Endothelial cell of umbilical vein (primary cell): ENCODE results near the gene SMARCC2. TPM values are rescaled to one million over a fixed set of nuclear protein-coding genes. Genes with fewer than 3 reads are reported as not detected.

Experiments used
- BruUV-seq: library from RNA; stranded (reverse); fragments of 400-500 nt; replicated peaks from 2 replicates; lab custom pipeline; 2021; lab: Mats Ljungman, UMichigan
- CTCF ChIA-PET: fragments of 300-600, 350-600 bp; sonication (Branson Sonifier 250); formaldehyde crosslinking; loops from one replicate; lab custom pipeline; 2021; ENCODE audit warnings: antibody characterized with exemption, inconsistent platforms; lab: Charles Lee
- POLR2A ChIA-PET: fragments of 300-600, 350-600 bp; sonication (Branson Sonifier 250); formaldehyde crosslinking; loops from one replicate; lab custom pipeline; 2021; ENCODE audit warnings: antibody characterized with exemption, inconsistent platforms; lab: Charles Lee
- DNase-seq: peaks from one replicate; pipeline ENCODE4 v3.0.0-alpha.2; 2011; ENCODE audit warnings: low read depth, low spot score
- FAIRE-seq: peaks from 2 replicates; lab custom pipeline; 2011; peaks lifted over from hg19 to GRCh38; lab: Jason Lieb, UNC
- H2AFZ ChIP-seq: 2 replicates; pipeline ENCODE4 v1.6.0; 2012; ENCODE audit warnings: low read depth, low read length, control low read depth, inconsistent platforms
- H3K27ac ChIP-seq: 2 replicates; pipeline ENCODE4 v1.5.1; 2011; ENCODE audit warnings: low read depth, mild to moderate bottlenecking, control low read depth, low read length, moderate library complexity; ENCODE audit not compliant: insufficient read depth
- H3K27me3 ChIP-seq, 2 experiments: 2 replicates each; pipeline versions ENCODE4 v1.6.0 to v1.6.1; 2011; ENCODE audit warnings: low read length in 2 of 2, mixed read lengths in 1 of 2; ENCODE audit not compliant: control insufficient read depth in 2 of 2, insufficient read depth in 2 of 2
- H3K36me3 ChIP-seq, 2 experiments: 2 replicates in 1 of 2; 3 replicates in 1 of 2; pipeline ENCODE4 v1.5.1; 2011; ENCODE audit warnings: low read length in 2 of 2, mild to moderate bottlenecking in 1 of 2, moderate library complexity in 1 of 2; ENCODE audit not compliant: control insufficient read depth in 2 of 2, insufficient read depth in 2 of 2; ENCODE audit errors: extremely low read depth in 1 of 2
- H3K4me1 ChIP-seq: 3 replicates; pipeline ENCODE4 v1.5.1; 2011; ENCODE audit warnings: mild to moderate bottlenecking, low read length; ENCODE audit not compliant: control insufficient read depth, insufficient read depth; ENCODE audit errors: extremely low read depth
- H3K4me2 ChIP-seq: 2 replicates; pipeline ENCODE4 v1.6.1; 2011; ENCODE audit warnings: low read length, control low read depth, mixed read lengths; ENCODE audit not compliant: insufficient read depth
- H3K4me3 ChIP-seq, 3 experiments: fragments of 200-600 bp in 1 of 3; sonication (generic), shearing (Covaris generic) in 1 of 3; replicated peaks in 1 of 3; 2 replicates each; pipeline ENCODE4 v1.5.1; 2011 to 2016; ENCODE audit warnings: control low read depth in 3 of 3, low read length in 3 of 3, mild to moderate bottlenecking in 2 of 3, inconsistent platforms in 1 of 3, low read depth in 1 of 3, moderate library complexity in 1 of 3; ENCODE audit not compliant: insufficient read depth in 1 of 3
- H3K79me2 ChIP-seq: 2 replicates; pipeline ENCODE4 v1.6.0; 2012; ENCODE audit warnings: low read length, inconsistent platforms; ENCODE audit not compliant: control insufficient read depth, insufficient read depth
- H3K9ac ChIP-seq: replicated peaks from 2 replicates; pipeline ENCODE3; 2011; ENCODE audit warnings: low read length, control low read depth; ENCODE audit not compliant: insufficient read depth; ENCODE audit errors: extremely low read depth
- H3K9me1 ChIP-seq: replicated peaks from 3 replicates; pipeline ENCODE4 v1.6.0; 2011; ENCODE audit warnings: mild to moderate bottlenecking, low read length; ENCODE audit not compliant: control insufficient read depth, insufficient read depth; ENCODE audit errors: extremely low read depth
- H3K9me3 ChIP-seq: replicated peaks from 2 replicates; pipeline ENCODE4 v1.5.1; 2012; ENCODE audit warnings: low read length, inconsistent platforms; ENCODE audit not compliant: control insufficient read depth, insufficient read depth
- H4K20me1 ChIP-seq: replicated peaks from 2 replicates; pipeline ENCODE3; 2011; ENCODE audit warnings: mild to moderate bottlenecking, low read length; ENCODE audit not compliant: control insufficient read depth, insufficient read depth; ENCODE audit errors: extremely low read depth
- EZH2 ChIP-seq: IDR thresholded peaks from 2 replicates; pipeline ENCODE4 v1.6.1; 2012; ENCODE audit warnings: borderline replicate concordance, low read depth, mild to moderate bottlenecking, moderate library complexity, low read length, inconsistent platforms; ENCODE audit not compliant: severe bottlenecking
- FOS ChIP-seq: IDR thresholded peaks from 2 replicates; pipeline ENCODE4 v1.6.1; 2011; ENCODE audit warnings: mild to moderate bottlenecking, low read length, moderate library complexity, borderline replicate concordance; ENCODE audit not compliant: insufficient read depth
- MYC ChIP-seq: IDR thresholded peaks from one replicate; pipeline ENCODE4 v1.6.1; 2011; ENCODE audit warnings: mild to moderate bottlenecking, low read depth, low read length
- POLR2A ChIP-seq: IDR thresholded peaks from 2 replicates; pipeline ENCODE4 v1.6.1; 2012; ENCODE audit warnings: low read depth, mild to moderate bottlenecking, control low read depth, low read length
- dilution Hi-C: fragments of 300-500 bp; cut with MboI; formaldehyde crosslinking; loops from one replicate; pipeline ENCODE4 v1.15.0; 2019; ENCODE audit warnings: low sequenced_read_pairs; ENCODE audit not compliant: extremely low pct_ligation_motif_present
- intact Hi-C: fragments of 100-400 bp; cut with micrococcal nuclease; formaldehyde crosslinking; loops from one replicate; pipeline ENCODE4 v1.10.0; 2022
- polyA plus RNA-seq, 4 experiments: library from polyadenylated mRNA; depleted of rRNA in 3 of 4; stranded (reverse) in 3 of 4; unstranded in 1 of 4; fragments of >200 nt; gene quantifications; 2 replicates each; pipeline versions ENCODE4 v1.2.1 to v1.2.3, GENCODE V29; 2011 to 2012; ENCODE audit warnings: missing spikeins in 1 of 4
- total RNA-seq: library from RNA; stranded (reverse); gene quantifications from 2 replicates; pipeline ENCODE4 v1.2.3, GENCODE V29; 2021
- TF ChIP-seq, protein P1 (sequence below), 2 donors: IDR thresholded peaks; 1 replicate in 1 of 2; 2 replicates in 1 of 2; pipeline ENCODE4 v1.5.1; 2011; ENCODE audit warnings: low read length in 2 of 2, mild to moderate bottlenecking in 2 of 2, moderate library complexity in 2 of 2, control low read depth in 1 of 2, inconsistent platforms in 1 of 2, low read depth in 1 of 2; ENCODE audit not compliant: insufficient read depth in 1 of 2; ENCODE audit errors: extremely low read depth in 1 of 2
- TF ChIP-seq, protein P2 (sequence below): IDR thresholded peaks from 2 replicates; pipeline ENCODE4 v1.6.1; 2011; ENCODE audit not compliant: insufficient read depth, insufficient read length

SMARCC2 gene
- total and polyA plus RNA-seq, 2 donors (not counting 3 experiments of a cell fraction or from before 2014, with no cell fraction given) = 51.9 to 121 TPM

DNA sequence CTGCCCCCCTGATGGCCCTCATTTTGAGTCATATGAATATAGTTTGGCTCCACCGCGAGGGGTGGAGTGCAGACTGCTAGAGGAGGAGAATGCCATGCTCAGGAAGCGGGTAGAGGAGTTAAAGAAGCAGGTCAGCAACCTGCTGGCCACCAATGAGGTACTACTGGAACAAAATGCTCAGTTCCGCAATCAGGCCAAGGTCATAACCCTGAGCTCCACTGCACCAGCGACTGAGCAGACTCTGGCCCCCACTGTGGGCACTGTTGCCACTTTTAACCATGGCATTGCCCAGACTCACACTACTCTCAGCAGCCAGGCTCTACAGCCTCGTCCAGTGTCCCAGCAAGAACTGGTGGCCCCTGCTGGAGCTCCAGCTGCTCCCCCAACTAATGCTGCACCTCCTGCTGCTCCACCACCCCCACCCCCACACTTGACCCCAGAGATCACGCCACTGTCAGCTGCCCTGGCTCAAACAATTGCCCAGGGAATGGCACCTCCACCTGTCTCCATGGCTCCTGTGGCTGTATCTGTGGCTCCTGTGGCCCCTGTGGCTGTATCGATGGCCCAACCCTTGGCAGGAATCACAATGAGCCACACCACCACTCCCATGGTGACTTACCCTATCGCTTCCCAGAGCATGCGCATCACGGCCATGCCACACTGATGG lies 67.9 kb downstream of the SMARCC2 start:
- H3K4me2 ChIP-seq = no peak overlapping the region
- no peak overlapping the region for H3K4me3 ChIP-seq
- POLR2A ChIA-PET = no interaction called here
- no peaks in the 10 kb centered on the region for H3K9me3 ChIP-seq
- DNase-seq = no peak
- TF ChIP-seq, protein P1, sequence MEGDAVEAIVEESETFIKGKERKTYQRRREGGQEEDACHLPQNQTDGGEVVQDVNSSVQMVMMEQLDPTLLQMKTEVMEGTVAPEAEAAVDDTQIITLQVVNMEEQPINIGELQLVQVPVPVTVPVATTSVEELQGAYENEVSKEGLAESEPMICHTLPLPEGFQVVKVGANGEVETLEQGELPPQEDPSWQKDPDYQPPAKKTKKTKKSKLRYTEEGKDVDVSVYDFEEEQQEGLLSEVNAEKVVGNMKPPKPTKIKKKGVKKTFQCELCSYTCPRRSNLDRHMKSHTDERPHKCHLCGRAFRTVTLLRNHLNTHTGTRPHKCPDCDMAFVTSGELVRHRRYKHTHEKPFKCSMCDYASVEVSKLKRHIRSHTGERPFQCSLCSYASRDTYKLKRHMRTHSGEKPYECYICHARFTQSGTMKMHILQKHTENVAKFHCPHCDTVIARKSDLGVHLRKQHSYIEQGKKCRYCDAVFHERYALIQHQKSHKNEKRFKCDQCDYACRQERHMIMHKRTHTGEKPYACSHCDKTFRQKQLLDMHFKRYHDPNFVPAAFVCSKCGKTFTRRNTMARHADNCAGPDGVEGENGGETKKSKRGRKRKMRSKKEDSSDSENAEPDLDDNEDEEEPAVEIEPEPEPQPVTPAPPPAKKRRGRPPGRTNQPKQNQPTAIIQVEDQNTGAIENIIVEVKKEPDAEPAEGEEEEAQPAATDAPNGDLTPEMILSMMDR (IDR thresholded peaks at IDR 0.05; ENCODE audit: extremely low read depth in 1 of 2, insufficient read depth in 1 of 2, low read depth in 1 of 2, low read length in 2 of 2) = no peak
- TF ChIP-seq POLR2A (no peak), MYC (no peak), EZH2 (no peak), FOS (no peak)
- TF ChIP-seq, protein P2, sequence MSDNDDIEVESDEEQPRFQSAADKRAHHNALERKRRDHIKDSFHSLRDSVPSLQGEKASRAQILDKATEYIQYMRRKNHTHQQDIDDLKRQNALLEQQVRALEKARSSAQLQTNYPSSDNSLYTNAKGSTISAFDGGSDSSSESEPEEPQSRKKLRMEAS = no peak
- no peaks in the 10 kb centered on the region for H3K9me1 ChIP-seq
- dilution Hi-C loops (no loop called here), intact Hi-C loops (no loop called here)
- no peaks in the 10 kb centered on the region for H4K20me1 ChIP-seq
- H2AFZ ChIP-seq = no peak overlapping the region
- H3K79me2 ChIP-seq = peaks cover 24% of the 10 kb centered on the region
- no peak for FAIRE-seq
- H3K27me3 ChIP-seq = no peaks in the 10 kb centered on the region
- H3K9ac ChIP-seq = no peak overlapping the region
- peaks cover 31% of the 10 kb centered on the region for H3K4me1 ChIP-seq
- BruUV-seq = no TSS peak
- no peak overlapping the region for H3K27ac ChIP-seq
- CTCF ChIA-PET = interaction anchor here (11.9 kb wide), 1 partner anchor 67 kb away, joined by 236 read pairs; the partner anchor contains the start of gene SMARCC2
- peaks cover 0 to 13% of the 10 kb centered on the region in 2 experiments for H3K36me3 ChIP-seq
